ENCODE measurements around the gene GPR35.

DNA sequence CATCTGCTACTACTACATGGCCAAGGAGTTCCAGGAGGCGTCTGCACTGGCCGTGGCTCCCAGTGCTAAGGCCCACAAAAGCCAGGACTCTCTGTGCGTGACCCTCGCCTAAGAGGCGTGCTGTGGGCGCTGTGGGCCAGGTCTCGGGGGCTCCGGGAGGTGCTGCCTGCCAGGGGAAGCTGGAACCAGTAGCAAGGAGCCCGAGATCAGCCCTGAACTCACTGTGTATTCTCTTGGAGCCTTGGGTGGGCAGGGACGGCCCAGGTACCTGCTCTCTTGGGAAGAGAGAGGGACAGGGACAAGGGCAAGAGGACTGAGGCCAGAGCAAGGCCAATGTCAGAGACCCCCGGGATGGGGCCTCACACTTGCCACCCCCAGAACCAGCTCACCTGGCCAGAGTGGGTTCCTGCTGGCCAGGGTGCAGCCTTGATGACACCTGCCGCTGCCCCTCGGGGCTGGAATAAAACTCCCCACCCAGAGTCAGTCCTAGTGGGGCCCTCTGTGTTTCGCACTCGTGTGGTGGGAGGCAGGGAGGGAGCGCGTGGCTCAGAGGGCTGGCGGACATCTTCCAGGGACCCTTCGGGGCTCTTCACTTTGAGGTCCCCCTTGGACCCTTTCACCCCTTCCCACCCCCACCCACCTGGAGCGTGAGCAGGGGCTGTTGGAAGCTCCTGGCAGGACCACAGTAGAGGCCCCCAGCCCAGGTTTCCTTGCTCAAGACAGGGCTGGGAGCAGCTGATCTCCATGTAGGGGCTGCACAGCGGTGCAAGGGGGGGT, 5.7 kb downstream of the GPR35 start:
- TF ChIP-seq, protein P1, sequence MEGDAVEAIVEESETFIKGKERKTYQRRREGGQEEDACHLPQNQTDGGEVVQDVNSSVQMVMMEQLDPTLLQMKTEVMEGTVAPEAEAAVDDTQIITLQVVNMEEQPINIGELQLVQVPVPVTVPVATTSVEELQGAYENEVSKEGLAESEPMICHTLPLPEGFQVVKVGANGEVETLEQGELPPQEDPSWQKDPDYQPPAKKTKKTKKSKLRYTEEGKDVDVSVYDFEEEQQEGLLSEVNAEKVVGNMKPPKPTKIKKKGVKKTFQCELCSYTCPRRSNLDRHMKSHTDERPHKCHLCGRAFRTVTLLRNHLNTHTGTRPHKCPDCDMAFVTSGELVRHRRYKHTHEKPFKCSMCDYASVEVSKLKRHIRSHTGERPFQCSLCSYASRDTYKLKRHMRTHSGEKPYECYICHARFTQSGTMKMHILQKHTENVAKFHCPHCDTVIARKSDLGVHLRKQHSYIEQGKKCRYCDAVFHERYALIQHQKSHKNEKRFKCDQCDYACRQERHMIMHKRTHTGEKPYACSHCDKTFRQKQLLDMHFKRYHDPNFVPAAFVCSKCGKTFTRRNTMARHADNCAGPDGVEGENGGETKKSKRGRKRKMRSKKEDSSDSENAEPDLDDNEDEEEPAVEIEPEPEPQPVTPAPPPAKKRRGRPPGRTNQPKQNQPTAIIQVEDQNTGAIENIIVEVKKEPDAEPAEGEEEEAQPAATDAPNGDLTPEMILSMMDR (IDR thresholded peaks at IDR 0.05; ENCODE audit: borderline replicate concordance, extremely low read depth, low read length, poor library complexity, severe bottlenecking), result no peak
- TF ChIP-seq EZH2 (IDR thresholded peaks at IDR 0.05; ENCODE audit: borderline replicate concordance, low read depth, low read length, severe bottlenecking), result no peak

Data from DND-41 (cell line).